Nephron (organoid): ENCODE measurements around the gene STARD5.

Experiments used
- H3K27ac Mint-ChIP-seq, 3 experiments: 2 replicates each; pipeline ENCODE4 v1.8.0; 2020; ENCODE audit warnings: mixed read lengths in 3 of 3, mild to moderate bottlenecking in 2 of 3, moderate library complexity in 1 of 3
- H3K27me3 Mint-ChIP-seq: 2 replicates; pipeline ENCODE4 v1.8.0; 2021; ENCODE audit warnings: low read depth, mild to moderate bottlenecking, moderate library complexity, mixed read lengths
- H3K36me3 Mint-ChIP-seq: 2 replicates; pipeline ENCODE4 v1.8.0; 2020; ENCODE audit warnings: low read depth, mixed read lengths
- H3K4me1 Mint-ChIP-seq: 2 replicates; pipeline ENCODE4 v1.8.0; 2020; ENCODE audit warnings: mixed read lengths
- H3K4me3 Mint-ChIP-seq, 3 experiments: 2 replicates each; pipeline ENCODE4 v1.8.0; 2020; ENCODE audit warnings: mild to moderate bottlenecking in 3 of 3, mixed read lengths in 3 of 3, moderate library complexity in 2 of 3
- H3K9me3 Mint-ChIP-seq: 2 replicates; pipeline ENCODE4 v1.8.0; 2020; ENCODE audit warnings: mixed read lengths
- TF ChIP-seq, protein P1 (sequence below), 3 experiments: fragments of 200-600 bp; sonication (generic); IDR thresholded peaks; one replicate each; pipeline ENCODE4 v1.5.0; 2021; ENCODE audit warnings: antibody characterized with exemption in 3 of 3; ENCODE audit not compliant: unreplicated experiment in 3 of 3

STARD5 gene

GRCh38 chr15:81263477-81263876 lies 60.5 kb downstream of the STARD5 start:
- no peaks in the 10 kb centered on the region for H3K36me3 Mint-ChIP-seq
- TF ChIP-seq, protein P1, sequence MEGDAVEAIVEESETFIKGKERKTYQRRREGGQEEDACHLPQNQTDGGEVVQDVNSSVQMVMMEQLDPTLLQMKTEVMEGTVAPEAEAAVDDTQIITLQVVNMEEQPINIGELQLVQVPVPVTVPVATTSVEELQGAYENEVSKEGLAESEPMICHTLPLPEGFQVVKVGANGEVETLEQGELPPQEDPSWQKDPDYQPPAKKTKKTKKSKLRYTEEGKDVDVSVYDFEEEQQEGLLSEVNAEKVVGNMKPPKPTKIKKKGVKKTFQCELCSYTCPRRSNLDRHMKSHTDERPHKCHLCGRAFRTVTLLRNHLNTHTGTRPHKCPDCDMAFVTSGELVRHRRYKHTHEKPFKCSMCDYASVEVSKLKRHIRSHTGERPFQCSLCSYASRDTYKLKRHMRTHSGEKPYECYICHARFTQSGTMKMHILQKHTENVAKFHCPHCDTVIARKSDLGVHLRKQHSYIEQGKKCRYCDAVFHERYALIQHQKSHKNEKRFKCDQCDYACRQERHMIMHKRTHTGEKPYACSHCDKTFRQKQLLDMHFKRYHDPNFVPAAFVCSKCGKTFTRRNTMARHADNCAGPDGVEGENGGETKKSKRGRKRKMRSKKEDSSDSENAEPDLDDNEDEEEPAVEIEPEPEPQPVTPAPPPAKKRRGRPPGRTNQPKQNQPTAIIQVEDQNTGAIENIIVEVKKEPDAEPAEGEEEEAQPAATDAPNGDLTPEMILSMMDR (IDR thresholded peaks at IDR 0.05; ENCODE audit: unreplicated experiment in 3 of 3): no peak
- H3K27ac Mint-ChIP-seq: no peak overlapping the region
- peaks cover 13% of the 10 kb centered on the region for H3K4me1 Mint-ChIP-seq
- peaks cover 17% of the 10 kb centered on the region for H3K27me3 Mint-ChIP-seq
- no peak overlapping the region for H3K4me3 Mint-ChIP-seq
- H3K9me3 Mint-ChIP-seq: no peaks in the 10 kb centered on the region

DNA sequence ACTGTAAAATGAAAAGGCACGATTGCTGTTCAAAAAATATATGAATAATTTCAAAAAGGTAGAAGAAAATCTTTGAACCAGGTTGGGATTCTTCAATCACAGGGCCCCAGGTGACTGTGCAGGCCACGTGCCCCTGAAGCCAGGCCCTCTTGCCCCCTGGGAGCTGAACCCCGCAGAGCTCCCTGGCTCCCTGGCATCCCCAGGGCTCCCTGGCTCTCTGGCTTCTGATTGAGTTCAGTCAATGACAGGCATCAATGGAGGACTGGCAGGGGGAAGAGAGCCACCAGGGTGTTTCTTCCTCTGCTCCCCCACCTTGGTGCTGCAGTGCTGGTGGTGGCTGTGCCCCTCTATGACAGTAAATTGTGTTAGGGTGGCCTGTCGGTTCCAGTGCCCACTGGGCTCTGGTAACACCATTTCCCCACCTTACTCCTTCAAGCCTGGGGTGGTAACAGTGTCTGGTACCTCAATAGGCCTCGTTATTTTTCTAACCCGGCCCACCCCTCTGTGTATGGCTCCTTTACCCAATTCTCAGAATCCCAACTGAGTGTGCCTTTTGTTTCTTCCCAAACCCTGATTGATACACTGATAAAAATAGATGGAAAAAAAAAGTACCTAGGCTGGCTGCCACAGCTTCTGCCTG lies 62.6 kb downstream of the STARD5 start:
- no peak overlapping the region for H3K4me3 Mint-ChIP-seq
- peaks cover 16% of the 10 kb centered on the region for H3K27me3 Mint-ChIP-seq
- H3K36me3 Mint-ChIP-seq: no peaks in the 10 kb centered on the region
- peaks cover 10% of the 10 kb centered on the region for H3K4me1 Mint-ChIP-seq
- no peaks in the 10 kb centered on the region for H3K9me3 Mint-ChIP-seq
- H3K27ac Mint-ChIP-seq: no peak overlapping the region
- TF ChIP-seq, protein P1 (IDR thresholded peaks at IDR 0.05; ENCODE audit: unreplicated experiment in 3 of 3): no peak

- Mint-ChIP-seq H3K4me3 (no peak overlapping the region), H3K4me1 (no peaks in the 10 kb centered on the region), H3K27me3 (peaks cover 12% of the 10 kb centered on the region), H3K36me3 (no peaks in the 10 kb centered on the region), H3K9me3 (no peaks in the 10 kb centered on the region), H3K27ac (no peak overlapping the region)
- TF ChIP-seq, protein P1 (IDR thresholded peaks at IDR 0.05; ENCODE audit: unreplicated experiment in 3 of 3): no peak
Observed at GRCh38 chr15:81259760-81260298, 64.1 kb downstream of the STARD5 start.
